B cell (primary cell): ENCODE measurements around the gene RHPN2.
"Not testable (repeated sequence)": the region's sequence is repeated elsewhere in the genome, so short reads cannot be mapped to it uniquely, and the experiment has no call there.

Experiments
- EZH2 ChIP-seq: IDR thresholded peaks from 2 replicates; pipeline ENCODE4 v1.6.1; 2012; ENCODE audit warnings: borderline replicate concordance, low read depth, mild to moderate bottlenecking, moderate library complexity, low read length; ENCODE audit not compliant: insufficient read depth, poor library complexity, severe bottlenecking
- TF ChIP-seq, protein P1 (sequence below): fragments of 200-600 bp; IDR thresholded peaks from one replicate; pipeline ENCODE4 v1.8.0; 2022; ENCODE audit warnings: antibody characterized with exemption, mild to moderate bottlenecking

- TF ChIP-seq, protein P1, sequence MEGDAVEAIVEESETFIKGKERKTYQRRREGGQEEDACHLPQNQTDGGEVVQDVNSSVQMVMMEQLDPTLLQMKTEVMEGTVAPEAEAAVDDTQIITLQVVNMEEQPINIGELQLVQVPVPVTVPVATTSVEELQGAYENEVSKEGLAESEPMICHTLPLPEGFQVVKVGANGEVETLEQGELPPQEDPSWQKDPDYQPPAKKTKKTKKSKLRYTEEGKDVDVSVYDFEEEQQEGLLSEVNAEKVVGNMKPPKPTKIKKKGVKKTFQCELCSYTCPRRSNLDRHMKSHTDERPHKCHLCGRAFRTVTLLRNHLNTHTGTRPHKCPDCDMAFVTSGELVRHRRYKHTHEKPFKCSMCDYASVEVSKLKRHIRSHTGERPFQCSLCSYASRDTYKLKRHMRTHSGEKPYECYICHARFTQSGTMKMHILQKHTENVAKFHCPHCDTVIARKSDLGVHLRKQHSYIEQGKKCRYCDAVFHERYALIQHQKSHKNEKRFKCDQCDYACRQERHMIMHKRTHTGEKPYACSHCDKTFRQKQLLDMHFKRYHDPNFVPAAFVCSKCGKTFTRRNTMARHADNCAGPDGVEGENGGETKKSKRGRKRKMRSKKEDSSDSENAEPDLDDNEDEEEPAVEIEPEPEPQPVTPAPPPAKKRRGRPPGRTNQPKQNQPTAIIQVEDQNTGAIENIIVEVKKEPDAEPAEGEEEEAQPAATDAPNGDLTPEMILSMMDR, result not testable (repeated sequence)
- not testable (repeated sequence) for TF ChIP-seq EZH2
Measured at GRCh38 chr19:32941273-32941672, 123.4 kb downstream of the RHPN2 start.
